GM18499 (cell line): ENCODE data around the gene PRKCA.
"Not testable (repeated sequence)": the region's sequence is repeated elsewhere in the genome, so short reads cannot be mapped to it uniquely, and the experiment has no call there.

Source experiments
- ATAC-seq: cut with Tn5 transposase; IDR thresholded peaks from one replicate; pipeline ENCODE4 v1.9.1; 2021; ENCODE audit warnings: moderate number of reproducible peaks; ENCODE audit not compliant: insufficient read depth, unreplicated experiment

The PRKCA gene

DNA sequence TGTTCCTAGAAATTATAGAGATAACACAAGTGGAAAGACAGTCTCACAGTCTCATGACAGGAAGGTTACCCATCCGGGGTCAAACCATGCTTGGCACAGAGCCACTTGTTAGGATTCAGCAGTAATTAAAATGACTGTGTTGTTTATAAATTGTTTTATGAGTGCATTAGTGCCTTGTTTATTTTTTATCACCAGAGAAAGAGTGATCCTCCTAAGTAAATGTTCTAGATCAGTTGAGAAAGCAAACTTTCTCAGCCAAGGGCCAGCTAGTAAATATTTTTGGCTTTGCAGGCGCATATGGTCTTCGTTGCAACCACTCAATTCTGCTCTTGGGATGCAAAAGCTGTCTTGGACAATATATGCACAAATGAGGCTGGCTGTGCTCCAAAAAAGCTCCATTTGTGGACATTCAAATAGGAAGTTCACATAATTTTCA is 278.6 kb downstream of the PRKCA start:
- ATAC-seq: no peak

DNA sequence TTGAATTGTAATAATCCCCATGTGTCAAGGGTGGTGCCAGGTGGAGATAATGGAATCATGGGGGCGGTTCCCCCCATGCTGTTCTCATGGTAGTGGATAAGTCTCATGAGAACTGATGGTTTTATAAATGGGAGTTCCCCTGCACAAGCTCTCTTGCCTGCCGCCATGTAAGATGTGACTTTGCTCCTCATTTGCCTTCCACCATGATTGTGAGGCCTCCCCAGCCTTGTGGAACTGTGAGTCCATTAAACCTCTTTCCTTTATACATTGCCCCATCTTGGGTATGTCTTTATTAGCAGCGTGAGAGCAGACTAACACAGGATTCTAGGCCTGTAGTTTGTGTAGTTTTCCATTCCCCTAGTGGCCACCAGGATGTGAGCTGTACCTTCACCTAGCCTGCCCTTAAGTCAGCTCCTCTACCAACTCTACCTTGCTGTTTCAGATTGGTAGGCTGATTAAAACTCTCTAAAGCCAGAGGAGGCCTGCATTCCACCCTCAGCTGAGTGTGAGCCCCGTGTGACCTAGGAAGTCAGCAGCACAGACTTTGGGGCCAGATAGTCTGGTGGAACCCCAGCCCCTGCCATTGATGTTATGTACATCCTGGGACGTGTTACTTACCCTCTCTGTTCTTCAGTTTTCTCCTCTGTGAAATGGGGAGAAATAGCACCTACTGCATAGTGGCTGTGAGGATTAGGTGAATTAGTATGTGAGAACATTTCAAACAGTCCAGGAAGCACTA is 280.1 kb downstream of the PRKCA start:
- no peak for ATAC-seq

GRCh38 chr17:66583112-66583748 is 280.8 kb downstream of the PRKCA start:
- no peak for ATAC-seq

DNA sequence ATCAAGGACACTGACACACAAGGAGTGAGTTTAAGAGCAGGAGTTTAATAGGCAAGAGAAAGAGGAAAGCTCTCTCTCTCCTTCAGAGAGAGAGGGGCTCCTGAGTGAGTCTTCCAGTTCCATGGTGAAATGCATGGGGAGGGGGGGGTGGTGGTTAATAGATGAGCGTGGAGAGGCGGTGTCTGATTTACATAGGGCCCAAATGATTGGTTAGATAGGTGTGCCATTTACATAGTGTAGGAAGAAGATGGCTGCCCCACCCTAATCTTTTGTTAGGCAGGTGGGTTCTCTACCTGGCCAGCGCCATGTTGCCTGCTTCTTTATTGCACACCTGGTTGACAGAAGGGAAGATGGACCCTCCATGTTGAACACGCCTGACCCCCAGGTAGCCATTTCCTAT is 282.5 kb downstream of the PRKCA start:
- ATAC-seq: no peak

- ATAC-seq: no peak
Measured at GRCh38 chr17:66585472-66585871, 283.1 kb downstream of the PRKCA start.

DNA sequence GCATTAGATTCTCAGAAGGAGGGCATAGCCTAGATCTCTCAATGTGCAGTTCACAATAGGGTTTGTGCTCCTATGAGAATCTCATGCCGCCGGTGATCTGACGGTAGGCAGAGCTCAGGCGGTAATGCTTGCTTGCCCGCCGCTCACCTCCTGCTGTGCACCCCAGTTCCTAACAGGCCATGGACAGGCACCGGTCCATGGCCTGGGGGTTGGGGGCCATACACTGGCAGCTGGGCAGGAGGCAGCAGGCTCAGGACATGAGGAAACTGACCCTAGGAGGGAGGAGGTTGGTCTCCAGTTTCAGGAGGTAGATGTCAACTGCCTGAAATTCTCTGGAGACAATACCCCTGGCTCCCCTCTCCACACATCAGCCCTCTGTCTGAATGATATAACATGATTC is 287.5 kb downstream of the PRKCA start:
- ATAC-seq: no peak

DNA sequence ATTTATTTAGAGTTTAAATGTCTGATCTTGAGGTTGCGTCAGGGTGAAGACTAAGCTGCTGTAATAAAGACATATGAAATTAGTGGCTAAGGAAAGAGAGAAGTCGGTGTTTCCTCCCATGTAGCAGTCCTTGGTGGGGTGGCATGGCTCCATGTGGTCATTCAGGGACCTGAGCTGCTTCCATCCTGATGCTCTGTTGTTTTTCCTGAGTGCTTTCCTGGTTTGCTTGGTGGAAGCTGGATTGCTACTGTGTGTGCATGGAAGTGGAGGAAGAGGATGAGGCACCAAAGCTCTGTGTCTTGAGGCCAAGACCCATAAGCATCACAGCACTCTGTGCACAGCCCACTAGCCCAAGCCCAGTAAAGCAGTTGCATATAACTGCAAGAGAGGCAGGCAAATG is 290.7 kb downstream of the PRKCA start:
- no peak for ATAC-seq

GRCh38 chr17:66595893-66596292 is 293.5 kb downstream of the PRKCA start:
- ATAC-seq: no peak

DNA sequence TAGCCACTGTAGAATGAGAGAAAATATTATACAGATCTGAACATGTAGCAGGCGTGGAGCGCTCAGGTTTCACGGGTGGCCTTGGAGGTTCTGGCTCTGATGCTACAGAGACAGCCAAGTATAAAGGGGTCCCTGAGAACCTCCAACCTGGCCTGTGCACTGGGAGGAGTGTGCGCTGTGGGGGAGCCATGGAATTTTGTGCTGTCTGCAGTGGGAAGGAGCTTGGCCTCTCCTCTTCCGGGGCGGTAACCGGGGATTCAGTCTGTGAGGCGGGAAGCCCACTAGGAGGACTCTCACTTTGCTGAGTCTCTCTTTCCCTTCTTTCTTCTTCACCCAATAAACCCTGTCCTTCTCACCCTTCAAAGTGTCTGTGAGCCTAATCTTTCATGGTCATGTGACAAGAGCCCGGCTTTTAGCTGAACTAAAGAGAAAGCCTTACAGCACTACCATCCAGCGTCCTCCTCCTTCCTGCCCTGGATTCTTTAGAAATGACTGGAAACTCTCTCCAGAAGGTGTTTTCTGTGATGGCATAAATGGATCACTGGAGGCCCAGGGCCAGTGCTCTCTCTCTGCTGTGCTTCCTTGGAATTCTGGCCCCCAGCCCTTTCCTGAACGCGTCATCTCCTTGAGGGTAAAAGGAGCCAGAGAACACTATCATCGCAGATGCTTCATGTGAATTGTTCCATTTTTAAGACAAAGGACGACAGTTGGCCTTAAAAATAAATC is 300.4 kb downstream of the PRKCA start:
- ATAC-seq: no peak

DNA sequence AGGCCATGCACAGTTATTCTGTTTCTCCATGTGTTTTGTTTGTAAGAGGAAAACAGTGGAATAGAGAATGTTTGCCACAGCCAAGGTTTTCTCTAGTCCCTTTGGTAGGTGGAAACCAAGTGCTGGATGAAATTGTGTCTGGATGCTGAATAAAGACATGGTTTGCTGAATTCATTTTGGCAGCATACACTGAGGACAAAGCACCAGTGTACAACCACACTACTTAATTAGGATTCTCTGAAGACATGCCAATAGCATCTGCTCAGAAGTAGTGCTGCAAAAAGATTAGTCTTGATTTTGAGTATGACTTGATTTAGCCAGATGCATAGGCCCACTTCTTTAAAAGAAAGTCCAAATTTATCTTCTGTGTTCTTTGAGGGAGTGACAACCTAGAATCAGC is 302.0 kb downstream of the PRKCA start:
- ATAC-seq: no peak

- ATAC-seq: no peak
Measured at GRCh38 chr17:66605541-66605940, 303.1 kb downstream of the PRKCA start.

- no peak for ATAC-seq
Measured at GRCh38 chr17:66610361-66611133, 308.1 kb downstream of the PRKCA start.

DNA sequence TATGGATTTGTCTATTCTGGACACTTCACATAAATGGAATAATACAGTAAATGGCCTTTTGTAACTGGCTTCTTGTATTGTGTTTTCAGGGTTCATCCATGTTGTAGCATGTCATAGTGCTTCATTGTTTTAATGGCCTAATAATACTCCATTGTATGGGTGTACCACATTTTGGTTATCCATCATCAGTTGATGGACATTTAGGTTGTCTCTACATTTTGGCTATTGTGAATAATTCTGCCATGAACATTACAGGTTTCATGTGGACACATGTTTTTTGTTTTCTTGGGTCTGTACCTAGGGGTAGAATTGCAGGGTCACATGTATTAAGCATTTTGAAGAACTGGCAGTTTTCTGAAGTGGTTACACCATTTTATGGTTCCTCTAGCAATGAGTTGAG is 309.0 kb downstream of the PRKCA start:
- ATAC-seq: no peak

- ATAC-seq: no peak
Measured at GRCh38 chr17:66612993-66613392, 310.6 kb downstream of the PRKCA start.

DNA sequence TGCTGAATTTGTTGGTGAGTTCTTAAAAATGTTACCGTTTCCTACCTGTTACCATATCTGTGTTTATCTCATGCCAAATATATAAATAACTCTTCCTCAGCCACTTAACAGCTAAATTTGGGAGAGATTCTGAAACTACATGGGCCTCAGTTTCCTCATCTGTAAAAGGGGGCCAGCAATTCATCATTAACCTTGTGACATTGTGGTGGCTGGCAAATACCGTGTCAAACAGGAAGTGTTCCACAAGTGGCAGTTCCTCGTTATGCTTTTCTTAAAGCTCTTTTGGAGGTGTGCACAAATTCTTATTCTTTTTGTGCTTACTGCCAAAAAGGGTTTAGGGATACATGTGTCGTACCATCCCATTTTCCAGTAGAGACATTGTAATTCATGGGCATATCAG is 312.1 kb downstream of the PRKCA start:
- no peak for ATAC-seq

DNA sequence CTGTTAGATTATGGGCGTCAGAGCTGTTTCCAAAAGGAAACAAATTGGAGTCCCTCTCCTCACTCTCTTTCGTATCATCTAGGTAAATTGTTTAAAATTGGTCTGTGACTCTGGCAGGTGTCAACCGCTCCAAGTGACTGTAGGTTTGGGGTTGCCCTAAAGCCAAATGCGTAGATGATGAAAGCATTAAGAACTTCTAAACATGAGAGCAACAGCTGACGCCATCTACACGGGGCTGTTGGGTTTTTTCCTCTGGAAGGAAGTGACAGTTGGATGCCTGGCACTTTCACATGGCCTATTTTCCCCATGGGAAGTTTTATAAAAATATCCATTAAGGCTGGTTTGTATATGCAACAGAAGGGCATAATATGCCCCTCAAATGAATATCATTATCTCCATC is 316.8 kb downstream of the PRKCA start:
- no peak for ATAC-seq

DNA sequence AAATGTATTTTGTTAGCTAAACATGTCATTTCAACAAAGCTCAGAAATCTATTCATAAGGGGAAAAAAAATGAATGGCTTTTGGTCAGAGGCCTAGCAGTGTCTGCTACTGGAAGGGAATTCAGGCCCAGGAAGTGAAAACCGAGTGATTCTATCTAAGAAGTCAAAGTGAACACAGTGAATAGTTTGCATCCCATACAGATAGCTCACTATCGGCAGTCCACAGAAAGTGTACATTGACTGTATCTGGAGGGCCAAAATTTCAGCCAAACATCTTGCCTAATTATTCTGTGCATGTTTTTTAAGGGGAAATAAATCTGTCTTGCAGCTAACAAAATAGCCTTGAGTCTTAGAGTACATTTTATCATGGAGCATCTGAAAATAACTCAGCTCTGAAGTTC is 318.1 kb downstream of the PRKCA start:
- no peak for ATAC-seq

DNA sequence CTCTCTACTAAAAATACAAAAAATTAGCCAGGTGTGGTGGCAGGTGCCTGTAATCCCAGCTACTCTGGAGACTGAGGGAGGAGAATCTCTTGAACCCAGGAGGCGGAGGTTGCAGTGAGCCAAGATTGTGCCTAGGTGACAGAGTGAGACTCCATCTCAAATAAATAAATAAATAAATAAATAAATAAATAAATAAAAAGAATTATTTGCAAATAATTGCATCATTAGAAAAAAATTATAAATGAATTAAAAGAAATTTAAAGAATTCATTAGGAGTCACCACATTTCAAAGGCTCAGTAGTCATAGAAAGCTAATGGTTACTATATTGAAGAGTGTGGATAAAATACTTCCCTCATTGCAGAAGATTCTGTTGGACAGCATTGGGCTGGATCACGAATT is 322.2 kb downstream of the PRKCA start:
- ATAC-seq: not testable (repeated sequence)

DNA sequence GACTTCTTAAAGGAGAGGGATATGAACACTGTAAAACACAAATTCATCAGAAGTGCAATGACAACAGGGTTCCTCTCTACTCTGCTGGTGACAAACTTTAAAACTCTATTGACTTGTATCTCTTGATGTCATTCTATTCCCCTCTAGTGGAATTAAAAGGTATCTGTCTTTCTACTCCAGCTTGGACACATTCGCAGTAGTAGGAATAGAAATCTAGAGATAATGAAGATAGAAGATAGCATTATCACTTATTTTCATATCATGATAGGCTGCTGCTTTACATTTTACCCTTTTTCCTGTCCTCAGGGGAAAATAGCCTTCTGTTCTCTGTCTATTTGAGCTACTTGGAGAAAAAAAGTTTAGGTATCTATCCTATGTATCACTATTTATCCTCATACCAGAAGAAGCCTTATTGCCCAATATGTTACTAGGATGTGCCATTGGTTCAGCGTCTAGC is 322.9 kb downstream of the PRKCA start:
- ATAC-seq: no peak

DNA sequence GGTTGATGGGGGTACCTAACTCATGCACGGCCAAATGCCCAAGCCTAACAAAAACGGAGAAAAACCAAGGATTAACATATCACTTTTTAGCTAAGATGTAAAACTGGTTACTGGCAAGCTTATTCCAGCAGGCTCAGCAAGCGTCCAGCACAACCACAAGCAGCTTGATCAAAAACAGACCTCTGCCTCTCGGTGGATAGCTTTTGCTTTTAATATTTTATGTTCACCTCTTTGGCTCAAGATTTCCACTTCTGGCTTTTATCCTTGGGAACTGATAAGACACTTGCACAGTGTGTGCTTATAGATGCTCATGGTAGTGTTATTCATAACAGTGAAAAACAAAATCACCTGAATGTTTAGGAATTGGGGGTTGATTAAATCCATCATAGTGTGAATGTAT is 325.6 kb downstream of the PRKCA start:
- no peak for ATAC-seq

DNA sequence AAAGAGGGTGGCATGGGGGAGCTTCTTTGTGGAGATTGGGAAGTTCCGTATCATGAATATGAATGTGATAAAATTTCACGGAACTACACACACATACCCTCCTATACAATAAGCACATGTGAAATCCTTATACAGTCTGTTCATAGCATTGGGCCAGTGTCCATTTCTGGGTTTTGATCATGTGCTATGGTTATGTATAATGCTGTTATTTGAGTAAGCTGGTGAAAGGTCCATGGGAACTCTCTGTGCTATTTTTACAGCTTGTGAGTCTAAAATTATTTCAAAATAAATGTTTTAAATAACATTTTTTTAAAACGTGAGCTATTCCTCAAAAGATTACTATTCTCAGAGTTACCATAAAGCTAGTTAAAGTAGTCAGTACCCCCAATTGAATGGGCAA is 327.3 kb downstream of the PRKCA start:
- no peak for ATAC-seq
